ENCODE measurements around the gene CNTNAP2.

The CNTNAP2 gene

GRCh38 chr7:147048864-147049263 is 932.3 kb downstream of the CNTNAP2 start:
- no peak overlapping the region for H3K27ac ChIP-seq
- no peak for TF ChIP-seq CTCF (conservative IDR thresholded peaks at IDR 0.05)
- no peak for TF ChIP-seq ZFX (IDR thresholded peaks at IDR 0.05)

GRCh38 chr7:147052818-147053217 is 936.2 kb downstream of the CNTNAP2 start:
- no peak overlapping the region for H3K27ac ChIP-seq

GRCh38 chr7:147053746-147054145 is 937.1 kb downstream of the CNTNAP2 start:
- H3K27ac ChIP-seq: no peak overlapping the region
- no peak for TF ChIP-seq CTCF (conservative IDR thresholded peaks at IDR 0.05)
- TF ChIP-seq ZFX (IDR thresholded peaks at IDR 0.05): no peak

More at GRCh38 chr7:147052818-147053217, 936.2 kb downstream of the CNTNAP2 start:
- no peak for TF ChIP-seq ZFX (IDR thresholded peaks at IDR 0.05)
- TF ChIP-seq CTCF (conservative IDR thresholded peaks at IDR 0.05): no peak

GRCh38 chr7:147060070-147060469 is 943.5 kb downstream of the CNTNAP2 start:
- no peak for TF ChIP-seq CTCF (conservative IDR thresholded peaks at IDR 0.05)
- TF ChIP-seq ZFX (IDR thresholded peaks at IDR 0.05): no peak
- no peak overlapping the region for H3K27ac ChIP-seq

- H3K27ac ChIP-seq: no peak overlapping the region
- TF ChIP-seq CTCF (conservative IDR thresholded peaks at IDR 0.05) (no peak), ZFX (IDR thresholded peaks at IDR 0.05) (no peak)
Measured at GRCh38 chr7:147062897-147063296, 946.3 kb downstream of the CNTNAP2 start.

- no peak overlapping the region for H3K27ac ChIP-seq
- TF ChIP-seq CTCF (conservative IDR thresholded peaks at IDR 0.05): no peak
- no peak for TF ChIP-seq ZFX (IDR thresholded peaks at IDR 0.05)
Measured at GRCh38 chr7:147068842-147069241, 952.2 kb downstream of the CNTNAP2 start.

GRCh38 chr7:147069771-147070170 is 953.2 kb downstream of the CNTNAP2 start:
- H3K27ac ChIP-seq: no peak overlapping the region
- TF ChIP-seq ZFX (IDR thresholded peaks at IDR 0.05): no peak
- TF ChIP-seq CTCF (conservative IDR thresholded peaks at IDR 0.05): no peak

Data from C4-2B (cell line).